Right atrium auricular region (tissue), 2 donors: Measurements from ENCODE around the gene SEC24C. TPM values are rescaled to one million over a fixed set of nuclear protein-coding genes. Genes with fewer than 3 reads are reported as not detected.
A peak's percentile ranks its signal among the peaks of the same experiment; 100 is the strongest.

Experiments used
- DNase-seq: peaks from one replicate; pipeline ENCODE4 v3.0.0-alpha.2; 2019; ENCODE audit warnings: low spot score
- H3K27ac ChIP-seq, 2 donors: fragments of 200-600 bp; sonication (generic); 1 replicate in 1 of 2; 2 replicates in 1 of 2; pipeline ENCODE4 v1.5.1; 2016 to 2019
- H3K27me3 ChIP-seq, 2 donors: fragments of 200-600 bp; sonication (generic); one replicate each; pipeline versions ENCODE4 v1.5.1 to v1.6.0; 2017 to 2019
- H3K36me3 ChIP-seq: fragments of 200-600 bp; sonication (generic); one replicate; pipeline ENCODE4 v1.5.1; 2016
- H3K4me1 ChIP-seq, 2 donors: fragments of 200-600 bp; sonication (generic); one replicate each; pipeline versions ENCODE4 v1.5.1 to v1.6.0; 2017 to 2019
- H3K4me3 ChIP-seq, 2 donors: fragments of 200-600 bp; sonication (generic); 1 replicate in 1 of 2; 2 replicates in 1 of 2; pipeline ENCODE4 v1.5.1; 2017 to 2019; ENCODE audit warnings: mild to moderate bottlenecking in 1 of 2, moderate library complexity in 1 of 2
- H3K9me3 ChIP-seq, 2 donors: fragments of 200-600 bp; sonication (generic); one replicate each; pipeline ENCODE4 v1.5.1; 2019
- total RNA-seq, 2 donors: library from RNA; depleted of rRNA; stranded (reverse); fragments of >200 nt; gene quantifications; one replicate each; pipeline ENCODE4 v1.1.0, GENCODE V29; 2016
- TF ChIP-seq, protein P1 (sequence below), 2 donors: fragments of 200-600 bp; sonication (generic); IDR thresholded peaks; one replicate each; pipeline ENCODE4 v1.5.1; 2019; ENCODE audit warnings: antibody characterized with exemption in 2 of 2

Gene SEC24C
- total RNA-seq, 2 donors from 2014 or later = 38.5 to 51.8 TPM

DNA sequence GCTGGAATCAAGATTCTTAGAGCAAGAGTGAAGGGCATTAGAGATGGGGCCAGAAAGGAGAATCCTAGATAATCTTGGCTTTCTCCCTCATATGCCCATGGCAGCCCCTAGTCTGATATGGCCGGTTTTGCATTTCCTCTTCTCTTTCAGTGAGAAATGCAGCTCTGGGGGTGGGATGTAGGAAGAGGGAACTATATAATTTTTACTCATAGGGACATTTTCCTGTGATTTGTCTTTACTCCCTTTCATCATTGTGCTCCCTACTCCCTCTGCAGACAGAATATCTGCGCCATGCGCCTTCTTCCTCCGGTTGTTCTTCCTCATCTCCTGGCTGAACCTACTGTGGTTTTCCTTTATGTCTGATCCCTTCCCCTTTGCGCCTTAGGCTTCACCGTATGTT lies 20.9 kb downstream of the SEC24C start:
- no peak for DNase-seq
- no peaks in the 10 kb centered on the region for H3K4me1 ChIP-seq
- TF ChIP-seq, protein P1, sequence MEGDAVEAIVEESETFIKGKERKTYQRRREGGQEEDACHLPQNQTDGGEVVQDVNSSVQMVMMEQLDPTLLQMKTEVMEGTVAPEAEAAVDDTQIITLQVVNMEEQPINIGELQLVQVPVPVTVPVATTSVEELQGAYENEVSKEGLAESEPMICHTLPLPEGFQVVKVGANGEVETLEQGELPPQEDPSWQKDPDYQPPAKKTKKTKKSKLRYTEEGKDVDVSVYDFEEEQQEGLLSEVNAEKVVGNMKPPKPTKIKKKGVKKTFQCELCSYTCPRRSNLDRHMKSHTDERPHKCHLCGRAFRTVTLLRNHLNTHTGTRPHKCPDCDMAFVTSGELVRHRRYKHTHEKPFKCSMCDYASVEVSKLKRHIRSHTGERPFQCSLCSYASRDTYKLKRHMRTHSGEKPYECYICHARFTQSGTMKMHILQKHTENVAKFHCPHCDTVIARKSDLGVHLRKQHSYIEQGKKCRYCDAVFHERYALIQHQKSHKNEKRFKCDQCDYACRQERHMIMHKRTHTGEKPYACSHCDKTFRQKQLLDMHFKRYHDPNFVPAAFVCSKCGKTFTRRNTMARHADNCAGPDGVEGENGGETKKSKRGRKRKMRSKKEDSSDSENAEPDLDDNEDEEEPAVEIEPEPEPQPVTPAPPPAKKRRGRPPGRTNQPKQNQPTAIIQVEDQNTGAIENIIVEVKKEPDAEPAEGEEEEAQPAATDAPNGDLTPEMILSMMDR (IDR thresholded peaks at IDR 0.05) = no peak
- H3K27me3 ChIP-seq = no peaks in the 10 kb centered on the region
- peaks cover 100% of the 10 kb centered on the region for H3K36me3 ChIP-seq
- no peak overlapping the region for H3K4me3 ChIP-seq
- no peak overlapping the region for H3K27ac ChIP-seq
- H3K9me3 ChIP-seq = no peaks in the 10 kb centered on the region

DNA sequence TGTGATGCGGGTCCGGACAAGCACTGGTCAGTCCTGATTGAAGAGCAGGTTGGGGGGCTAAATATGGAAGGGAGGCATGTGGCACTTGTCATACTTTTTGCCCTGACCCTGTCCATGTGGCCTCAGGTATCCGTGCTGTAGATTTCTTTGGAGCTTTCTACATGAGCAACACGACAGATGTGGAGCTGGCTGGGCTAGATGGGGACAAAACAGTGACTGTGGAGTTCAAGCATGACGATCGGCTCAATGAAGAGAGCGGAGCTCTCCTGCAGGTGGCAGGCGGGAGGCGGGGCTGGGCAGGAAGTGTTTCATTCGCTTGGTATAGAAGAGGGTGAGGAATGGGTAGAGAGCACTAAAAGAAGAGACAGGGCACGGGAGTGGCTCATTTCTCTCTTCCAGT lies 24.7 kb downstream of the SEC24C start:
- TF ChIP-seq, protein P1 (IDR thresholded peaks at IDR 0.05) = no peak
- no peaks in the 10 kb centered on the region for H3K27me3 ChIP-seq
- no peak overlapping the region for H3K27ac ChIP-seq
- DNase-seq = no peak
- H3K4me1 ChIP-seq = peaks cover 0 to 16% of the 10 kb centered on the region in 2 donors
- H3K4me3 ChIP-seq = no peak overlapping the region
- peaks cover 75% of the 10 kb centered on the region for H3K36me3 ChIP-seq
- H3K9me3 ChIP-seq = no peaks in the 10 kb centered on the region

DNA sequence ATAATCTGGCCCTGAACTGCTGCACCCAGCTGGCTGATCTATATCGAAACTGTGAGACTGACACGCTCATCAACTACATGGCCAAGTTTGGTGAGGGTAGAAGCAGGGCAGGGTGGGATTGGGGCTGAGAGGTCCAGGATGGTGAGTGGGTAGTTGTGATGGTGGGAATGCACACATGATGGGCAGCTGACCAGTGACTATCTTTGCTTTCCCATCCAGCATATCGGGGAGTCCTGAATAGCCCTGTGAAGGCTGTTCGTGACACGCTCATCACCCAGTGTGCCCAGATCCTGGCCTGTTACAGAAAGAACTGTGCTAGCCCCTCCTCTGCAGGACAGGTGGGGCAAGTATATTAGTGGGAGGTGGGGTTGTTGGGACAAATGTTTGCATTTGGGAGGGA lies 25.2 kb downstream of the SEC24C start:
- peaks cover 0 to 21% of the 10 kb centered on the region in 2 donors for H3K4me1 ChIP-seq
- no peaks in the 10 kb centered on the region for H3K27me3 ChIP-seq
- no peak overlapping the region for H3K4me3 ChIP-seq
- peaks cover 70% of the 10 kb centered on the region for H3K36me3 ChIP-seq
- no peaks in the 10 kb centered on the region for H3K9me3 ChIP-seq
- no peak overlapping the region for H3K27ac ChIP-seq
- DNase-seq = no peak
- TF ChIP-seq, protein P1 (IDR thresholded peaks at IDR 0.05) = no peak

DNA sequence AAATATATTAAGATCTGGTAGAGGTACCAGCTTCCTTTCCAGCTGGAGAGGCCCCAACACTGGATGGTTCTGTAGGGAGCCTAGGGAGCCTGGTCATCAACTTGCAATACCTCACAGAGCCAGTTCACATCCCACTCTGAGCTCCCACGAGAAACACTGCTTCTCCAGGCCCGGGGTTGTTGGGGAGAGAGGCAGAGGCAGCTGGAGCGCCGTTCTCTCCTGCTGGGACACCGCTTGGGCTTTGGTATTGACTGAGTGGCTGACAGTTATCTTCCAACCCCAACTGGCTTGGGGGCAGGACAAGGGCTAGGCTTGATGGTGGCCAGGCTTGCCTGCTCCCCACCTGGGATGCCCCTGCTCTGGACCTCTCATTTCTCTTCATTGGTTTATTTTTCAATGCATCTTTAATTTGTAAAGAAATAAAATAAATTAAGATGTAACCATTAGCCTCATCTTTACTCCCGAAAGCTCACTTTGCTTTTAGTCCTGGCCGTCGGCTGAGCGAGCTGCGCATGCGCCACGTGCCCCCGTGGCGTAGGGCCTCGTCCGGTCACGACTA lies 27.6 kb downstream of the SEC24C start:
- Histone ChIP-seq H3K9me3 (no peaks in the 10 kb centered on the region), H3K27ac (peak overlapping the region; percentile 99), H3K36me3 (peaks cover 58% of the 10 kb centered on the region), H3K27me3 (no peaks in the 10 kb centered on the region), H3K4me1 (peaks cover 3 to 39% of the 10 kb centered on the region in 2 donors), H3K4me3 (peak overlapping the region; percentile 93 to 95)
- TF ChIP-seq, protein P1 (IDR thresholded peaks at IDR 0.05) = no peak
- peak; percentile 91 for DNase-seq

DNA sequence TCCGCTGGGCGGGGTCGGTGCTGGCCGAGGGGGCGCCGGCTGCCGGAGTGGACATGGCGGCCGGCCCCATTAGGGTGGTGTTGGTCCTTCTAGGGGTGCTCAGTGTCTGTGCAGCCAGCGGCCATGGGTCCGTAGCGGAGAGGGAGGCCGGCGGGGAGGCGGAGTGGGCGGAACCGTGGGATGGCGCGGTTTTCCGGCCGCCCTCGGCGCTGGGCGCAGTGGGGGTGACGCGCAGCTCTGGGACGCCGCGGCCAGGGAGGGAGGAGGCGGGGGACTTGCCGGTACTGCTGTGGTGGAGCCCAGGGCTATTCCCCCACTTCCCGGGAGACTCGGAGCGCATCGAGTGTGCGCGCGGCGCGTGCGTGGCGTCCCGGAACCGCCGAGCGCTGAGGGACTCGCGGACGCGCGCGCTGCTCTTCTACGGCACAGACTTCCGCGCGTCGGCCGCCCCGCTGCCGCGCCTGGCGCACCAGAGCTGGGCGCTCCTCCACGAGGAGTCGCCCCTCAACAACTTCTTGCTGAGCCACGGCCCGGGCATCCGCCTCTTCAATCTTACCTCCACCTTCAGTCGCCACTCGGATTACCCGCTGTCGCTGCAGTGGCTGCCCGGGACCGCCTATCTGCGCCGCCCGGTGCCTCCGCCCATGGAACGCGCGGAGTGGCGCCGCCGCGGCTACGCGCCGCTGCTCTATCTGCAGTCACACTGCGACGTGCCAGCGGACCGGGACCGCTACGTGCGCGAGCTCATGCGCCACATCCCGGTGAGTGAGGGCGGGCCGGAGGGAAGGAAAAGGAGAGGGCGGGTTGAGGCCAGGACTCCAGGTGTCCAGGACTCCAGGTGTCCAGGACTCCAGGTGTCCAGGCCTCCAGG lies 28.3 kb downstream of the SEC24C start:
- Histone ChIP-seq H3K36me3 (peaks cover 55% of the 10 kb centered on the region), H3K4me3 (peak overlapping the region; percentile 93 to 95), H3K4me1 (peaks cover 3 to 39% of the 10 kb centered on the region in 2 donors), H3K9me3 (no peaks in the 10 kb centered on the region), H3K27ac (peak overlapping the region; percentile 99), H3K27me3 (no peaks in the 10 kb centered on the region)
- TF ChIP-seq, protein P1 (IDR thresholded peaks at IDR 0.05) = peak in 1 of 2 donors; percentile 43
- DNase-seq = peak; percentile 86
